HCT116 (cell line): Measurements from ENCODE around the gene NKAIN4.

Experiments used
- ATF3 ChIP-seq: IDR thresholded peaks from 2 replicates; pipeline ENCODE4 v1.6.1; 2012
- CEBPB ChIP-seq: IDR thresholded peaks from 2 replicates; pipeline ENCODE4 v1.6.1; 2012; ENCODE audit warnings: low read depth
- EGR1 ChIP-seq: IDR thresholded peaks from 2 replicates; pipeline ENCODE4 v1.6.1; 2012; ENCODE audit warnings: low read depth
- EZH2 ChIP-seq: fragments of 200-600 bp; sonication (generic); IDR thresholded peaks from 2 replicates; pipeline ENCODE4 v1.6.1; 2017; ENCODE audit warnings: antibody characterized with exemption, mixed run types
- EZH2phosphoT487 ChIP-seq: fragments of 200-600 bp; IDR thresholded peaks from 2 replicates; pipeline ENCODE4 v1.6.1; 2018; ENCODE audit warnings: antibody characterized with exemption, borderline replicate concordance
- MAX ChIP-seq: IDR thresholded peaks from 2 replicates; pipeline ENCODE4 v1.6.1; 2012
- POLR2A ChIP-seq: IDR thresholded peaks from 2 replicates; pipeline ENCODE4 v1.7.0; 2011; ENCODE audit warnings: borderline replicate concordance; ENCODE audit not compliant: insufficient read depth, insufficient read length; ENCODE audit errors: extremely low read depth
- POLR2AphosphoS5 ChIP-seq: IDR thresholded peaks from 2 replicates; pipeline ENCODE4 v1.6.1; 2011; ENCODE audit warnings: mild to moderate bottlenecking, low read depth, low read length, moderate library complexity
- RAD21 ChIP-seq: IDR thresholded peaks from 2 replicates; pipeline ENCODE4 v1.6.1; 2012; ENCODE audit warnings: low read depth, mild to moderate bottlenecking
- SIN3A ChIP-seq: IDR thresholded peaks from 2 replicates; pipeline ENCODE4 v1.6.1; 2012; ENCODE audit warnings: low read depth
- SP1 ChIP-seq: IDR thresholded peaks from 2 replicates; pipeline ENCODE4 v1.6.1; 2012; ENCODE audit warnings: low read depth
- YY1 ChIP-seq: IDR thresholded peaks from 2 replicates; pipeline ENCODE4 v1.6.1; 2011; ENCODE audit warnings: low read length, low read depth, moderate library complexity, mild to moderate bottlenecking; ENCODE audit not compliant: insufficient replicate concordance; ENCODE audit errors: extremely low read depth
- ZFX ChIP-seq: fragments of 450-650 bp; IDR thresholded peaks from 2 replicates; pipeline ENCODE4 v1.6.1; 2017
- TF ChIP-seq, protein P1 (sequence below), 3 experiments: fragments of 200-600 bp in 1 of 3; sonication (generic) in 1 of 3; IDR thresholded peaks in 2 of 3; conservative IDR thresholded peaks in 1 of 3; 2 replicates each; pipeline ENCODE4 v1.5.1; 2012 to 2017; ENCODE audit warnings: low read depth in 2 of 3, low read length in 2 of 3, antibody characterized with exemption in 1 of 3, borderline replicate concordance in 1 of 3, control low read depth in 1 of 3, mild to moderate bottlenecking in 1 of 3, mixed read lengths in 1 of 3, mixed run types in 1 of 3, moderate library complexity in 1 of 3; ENCODE audit not compliant: insufficient read depth in 1 of 3

GRCh38 chr20:63206878-63207277 lies 47.4 kb downstream of the NKAIN4 start:
- no peak for TF ChIP-seq EZH2
- TF ChIP-seq, protein P1, sequence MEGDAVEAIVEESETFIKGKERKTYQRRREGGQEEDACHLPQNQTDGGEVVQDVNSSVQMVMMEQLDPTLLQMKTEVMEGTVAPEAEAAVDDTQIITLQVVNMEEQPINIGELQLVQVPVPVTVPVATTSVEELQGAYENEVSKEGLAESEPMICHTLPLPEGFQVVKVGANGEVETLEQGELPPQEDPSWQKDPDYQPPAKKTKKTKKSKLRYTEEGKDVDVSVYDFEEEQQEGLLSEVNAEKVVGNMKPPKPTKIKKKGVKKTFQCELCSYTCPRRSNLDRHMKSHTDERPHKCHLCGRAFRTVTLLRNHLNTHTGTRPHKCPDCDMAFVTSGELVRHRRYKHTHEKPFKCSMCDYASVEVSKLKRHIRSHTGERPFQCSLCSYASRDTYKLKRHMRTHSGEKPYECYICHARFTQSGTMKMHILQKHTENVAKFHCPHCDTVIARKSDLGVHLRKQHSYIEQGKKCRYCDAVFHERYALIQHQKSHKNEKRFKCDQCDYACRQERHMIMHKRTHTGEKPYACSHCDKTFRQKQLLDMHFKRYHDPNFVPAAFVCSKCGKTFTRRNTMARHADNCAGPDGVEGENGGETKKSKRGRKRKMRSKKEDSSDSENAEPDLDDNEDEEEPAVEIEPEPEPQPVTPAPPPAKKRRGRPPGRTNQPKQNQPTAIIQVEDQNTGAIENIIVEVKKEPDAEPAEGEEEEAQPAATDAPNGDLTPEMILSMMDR (IDR thresholded peaks at IDR 0.05 in 2 of 3, conservative IDR thresholded peaks at IDR 0.05 in 1 of 3; ENCODE audit: borderline replicate concordance in 1 of 3, insufficient read depth in 1 of 3, low read depth in 2 of 3, low read length in 2 of 3), result no peak
- TF ChIP-seq YY1, result no peak
- TF ChIP-seq EZH2phosphoT487, result no peak
- TF ChIP-seq EGR1, result no peak
- no peak for TF ChIP-seq SP1
- TF ChIP-seq POLR2A, result no peak
- no peak for TF ChIP-seq ATF3
- no peak for TF ChIP-seq SIN3A
- TF ChIP-seq MAX, result no peak
- TF ChIP-seq CEBPB, result no peak
- no peak for TF ChIP-seq POLR2AphosphoS5
- TF ChIP-seq RAD21, result no peak
- TF ChIP-seq ZFX, result no peak
